Osteoblast (primary cell): ENCODE measurements around the gene SETX. TPM values are rescaled to one million over a fixed set of nuclear protein-coding genes. Genes with fewer than 3 reads are reported as not detected.

Experiments
- DNase-seq: peaks from one replicate; pipeline ENCODE4 v3.0.0; 2011; ENCODE audit warnings: low spot score, mixed read lengths; ENCODE audit not compliant: insufficient read length; ENCODE audit errors: missing footprints
- H2AFZ ChIP-seq: 2 replicates; pipeline ENCODE4 v1.6.0; 2011; ENCODE audit warnings: mild to moderate bottlenecking, low read length
- H3K27ac ChIP-seq: 2 replicates; pipeline ENCODE4 v1.5.1; 2011; ENCODE audit warnings: mild to moderate bottlenecking, low read depth, low read length, moderate library complexity
- H3K27me3 ChIP-seq: 2 replicates; pipeline ENCODE4 v1.6.0; 2012; ENCODE audit warnings: mild to moderate bottlenecking, control low read depth, inconsistent platforms, low read length, moderate library complexity; ENCODE audit not compliant: insufficient read depth
- H3K36me3 ChIP-seq: 2 replicates; pipeline ENCODE4 v1.5.1; 2011; ENCODE audit warnings: mild to moderate bottlenecking, low read length, control low read depth, moderate library complexity; ENCODE audit not compliant: insufficient read depth
- H3K4me1 ChIP-seq: 2 replicates; pipeline ENCODE4 v1.5.1; 2011; ENCODE audit warnings: mild to moderate bottlenecking, low read length, control low read depth, moderate library complexity; ENCODE audit not compliant: insufficient read depth
- H3K4me2 ChIP-seq: 2 replicates; pipeline ENCODE4 v1.6.0; 2011; ENCODE audit warnings: mild to moderate bottlenecking, low read length; ENCODE audit not compliant: insufficient read depth
- H3K4me3 ChIP-seq: fragments of 200-600 bp; sonication (generic); 3 replicates; pipeline ENCODE4 v1.5.1; 2012; ENCODE audit warnings: mild to moderate bottlenecking, low read length, inconsistent platforms; ENCODE audit not compliant: insufficient read depth
- H3K79me2 ChIP-seq: 2 replicates; pipeline ENCODE4 v1.6.0; 2012; ENCODE audit warnings: mild to moderate bottlenecking, low read length, control low read depth, inconsistent platforms; ENCODE audit not compliant: insufficient read depth
- H3K9me3 ChIP-seq: 2 replicates; pipeline ENCODE4 v1.5.1; 2011; ENCODE audit warnings: low read depth, low read length, control low read depth
- H4K20me1 ChIP-seq: 2 replicates; pipeline ENCODE4 v1.6.0; 2012; ENCODE audit warnings: mild to moderate bottlenecking, low read length, control low read depth; ENCODE audit not compliant: insufficient read depth
- CTCF ChIP-seq: IDR thresholded peaks from 2 replicates; pipeline ENCODE4 v1.5.1; 2011; ENCODE audit warnings: mild to moderate bottlenecking, low read depth, low read length, moderate library complexity; ENCODE audit errors: extremely low read depth
- total RNA-seq: library from RNA; depleted of rRNA; stranded (reverse); fragments of >200 nt; gene quantifications from 2 replicates; pipeline ENCODE4 v1.2.3, GENCODE V29; 2012

Gene SETX
- total RNA-seq, 1 donor = 89.0 TPM

GRCh38 chr9:132267660-132268059 lies 87.1 kb downstream of the SETX start:
- no peaks in the 10 kb centered on the region for H3K27me3 ChIP-seq
- TF ChIP-seq CTCF = no peak

GRCh38 chr9:132266017-132266416 lies 88.8 kb downstream of the SETX start:
- Histone ChIP-seq H3K4me2 (no peak overlapping the region), H3K9me3 (no peaks in the 10 kb centered on the region), H3K79me2 (no peaks in the 10 kb centered on the region), H3K4me3 (no peak overlapping the region), H3K36me3 (peaks cover 80% of the 10 kb centered on the region), H3K4me1 (no peaks in the 10 kb centered on the region), H3K27ac (no peak overlapping the region), H2AFZ (no peak overlapping the region), H3K27me3 (no peaks in the 10 kb centered on the region), H4K20me1 (peaks cover 25% of the 10 kb centered on the region)
- no peak for DNase-seq
- no peak for TF ChIP-seq CTCF

More at GRCh38 chr9:132267660-132268059, 87.1 kb downstream of the SETX start:
- H3K9me3 ChIP-seq = no peaks in the 10 kb centered on the region
- H3K79me2 ChIP-seq = no peaks in the 10 kb centered on the region
- no peak overlapping the region for H3K4me2 ChIP-seq
- no peaks in the 10 kb centered on the region for H3K4me1 ChIP-seq
- no peak for DNase-seq
- no peak overlapping the region for H3K4me3 ChIP-seq
- peaks cover 22% of the 10 kb centered on the region for H4K20me1 ChIP-seq
- H3K27ac ChIP-seq = no peak overlapping the region
- H3K36me3 ChIP-seq = peaks cover 78% of the 10 kb centered on the region
- H2AFZ ChIP-seq = no peak overlapping the region

- Histone ChIP-seq H3K4me3 (no peak overlapping the region), H3K36me3 (peaks cover 36% of the 10 kb centered on the region), H3K27ac (no peak overlapping the region), H3K9me3 (no peaks in the 10 kb centered on the region), H3K4me2 (no peak overlapping the region), H2AFZ (no peak overlapping the region), H3K79me2 (no peaks in the 10 kb centered on the region), H3K4me1 (no peaks in the 10 kb centered on the region), H3K27me3 (no peaks in the 10 kb centered on the region), H4K20me1 (peaks cover 24% of the 10 kb centered on the region)
- no peak for DNase-seq
- no peak for TF ChIP-seq CTCF
Observed at GRCh38 chr9:132260846-132261245, 93.9 kb downstream of the SETX start.

- no peak overlapping the region for H3K4me2 ChIP-seq
- peaks cover 3% of the 10 kb centered on the region for H3K27me3 ChIP-seq
- TF ChIP-seq CTCF = no peak
- no peak overlapping the region for H2AFZ ChIP-seq
- H3K36me3 ChIP-seq = no peaks in the 10 kb centered on the region
- H4K20me1 ChIP-seq = no peaks in the 10 kb centered on the region
- H3K4me3 ChIP-seq = no peak overlapping the region
- H3K27ac ChIP-seq = no peak overlapping the region
- H3K79me2 ChIP-seq = no peaks in the 10 kb centered on the region
- DNase-seq = no peak
- H3K4me1 ChIP-seq = peaks cover 8% of the 10 kb centered on the region
- no peaks in the 10 kb centered on the region for H3K9me3 ChIP-seq
Observed at GRCh38 chr9:132250324-132251262, 104.2 kb downstream of the SETX start.
